Activated CD4-positive, alpha-beta T cell treated with anti-CD3 and anti-CD28 coated beads, Interleukin-2, amount 50 U/mL, for 24 hours (primary cell): ENCODE data around the gene TIMM13.

Experiments used
- DNase-seq, 2 donors: peaks; one replicate each; pipeline ENCODE4 v3.0.0-alpha.2; 2020; ENCODE audit warnings: low read depth in 1 of 2, low spot score in 1 of 2

TIMM13 gene

GRCh38 chr19:2455851-2456570, 28.6 kb upstream of the TIMM13 start:
- DNase-seq: no peak

- no peak for DNase-seq
Observed at GRCh38 chr19:2454962-2455850, 27.8 kb upstream of the TIMM13 start.

GRCh38 chr19:2454199-2454961, 27.0 kb upstream of the TIMM13 start:
- DNase-seq: no peak

GRCh38 chr19:2453431-2454025, 26.1 kb upstream of the TIMM13 start:
- DNase-seq: no peak

GRCh38 chr19:2451741-2452140, 24.4 kb upstream of the TIMM13 start:
- no peak for DNase-seq

GRCh38 chr19:2451138-2451537, 23.8 kb upstream of the TIMM13 start:
- no peak for DNase-seq

GRCh38 chr19:2449019-2449418, 21.6 kb upstream of the TIMM13 start:
- DNase-seq: no peak

GRCh38 chr19:2446381-2446780, 19.0 kb upstream of the TIMM13 start:
- no peak for DNase-seq

- no peak for DNase-seq
Observed at GRCh38 chr19:2444251-2445002, 17.0 kb upstream of the TIMM13 start.

- DNase-seq: no peak
Observed at GRCh38 chr19:2443785-2444182, 16.4 kb upstream of the TIMM13 start.

- DNase-seq: no peak
Observed at GRCh38 chr19:2443116-2443784, 15.9 kb upstream of the TIMM13 start.

- DNase-seq: no peak
Observed at GRCh38 chr19:2441096-2441752, 13.8 kb upstream of the TIMM13 start.

- DNase-seq: no peak
Observed at GRCh38 chr19:2440515-2440914, 13.1 kb upstream of the TIMM13 start.

- no peak for DNase-seq
Observed at GRCh38 chr19:2438178-2438577, 10.8 kb upstream of the TIMM13 start.

GRCh38 chr19:2436926-2437325, 9.5 kb upstream of the TIMM13 start:
- DNase-seq: no peak

- DNase-seq: no peak
Observed at GRCh38 chr19:2436384-2436783, 9.0 kb upstream of the TIMM13 start.

GRCh38 chr19:2434721-2435265, 7.4 kb upstream of the TIMM13 start:
- no peak for DNase-seq

- no peak for DNase-seq
Observed at GRCh38 chr19:2434267-2434666, 6.9 kb upstream of the TIMM13 start.

- DNase-seq: no peak
Observed at GRCh38 chr19:2433854-2434253, 6.5 kb upstream of the TIMM13 start.
